ENCODE data around the gene GRID1.

Gene GRID1

GRCh38 chr10:86136934-86137333 is 229.7 kb downstream of the GRID1 start:
- no peak for TF ChIP-seq SPI1 (IDR thresholded peaks at IDR 0.05; ENCODE audit: low read depth, low read length)
- no peak for TF ChIP-seq POLR2A (IDR thresholded peaks at IDR 0.05; ENCODE audit: low read depth, low read length)
- TF ChIP-seq POLR2AphosphoS5 (IDR thresholded peaks at IDR 0.05; ENCODE audit: low read depth, low read length), result no peak
- no peak for TF ChIP-seq POU2F2 (IDR thresholded peaks at IDR 0.05; ENCODE audit: low read depth, low read length)
- no peak for TF ChIP-seq TAF1 (IDR thresholded peaks at IDR 0.05; ENCODE audit: low read depth, low read length)
- no peak for TF ChIP-seq PAX5 (IDR thresholded peaks at IDR 0.05; ENCODE audit: insufficient read depth, low read length, severe bottlenecking)
- no peak for FAIRE-seq
- no peak for DNase-seq (ENCODE audit: insufficient read length, low spot score)

- FAIRE-seq, result no peak
- DNase-seq (ENCODE audit: insufficient read length, low spot score), result no peak
- TF ChIP-seq POU2F2 (IDR thresholded peaks at IDR 0.05; ENCODE audit: low read depth, low read length), result no peak
- TF ChIP-seq POLR2A (IDR thresholded peaks at IDR 0.05; ENCODE audit: low read depth, low read length), result no peak
- no peak for TF ChIP-seq POLR2AphosphoS5 (IDR thresholded peaks at IDR 0.05; ENCODE audit: low read depth, low read length)
- TF ChIP-seq TAF1 (IDR thresholded peaks at IDR 0.05; ENCODE audit: low read depth, low read length), result no peak
- no peak for TF ChIP-seq PAX5 (IDR thresholded peaks at IDR 0.05; ENCODE audit: insufficient read depth, low read length, severe bottlenecking)
- TF ChIP-seq SPI1 (IDR thresholded peaks at IDR 0.05; ENCODE audit: low read depth, low read length), result no peak
These were observed 231.4 kb downstream of the GRID1 start for GRCh38 chr10:86135191-86135590.

DNA sequence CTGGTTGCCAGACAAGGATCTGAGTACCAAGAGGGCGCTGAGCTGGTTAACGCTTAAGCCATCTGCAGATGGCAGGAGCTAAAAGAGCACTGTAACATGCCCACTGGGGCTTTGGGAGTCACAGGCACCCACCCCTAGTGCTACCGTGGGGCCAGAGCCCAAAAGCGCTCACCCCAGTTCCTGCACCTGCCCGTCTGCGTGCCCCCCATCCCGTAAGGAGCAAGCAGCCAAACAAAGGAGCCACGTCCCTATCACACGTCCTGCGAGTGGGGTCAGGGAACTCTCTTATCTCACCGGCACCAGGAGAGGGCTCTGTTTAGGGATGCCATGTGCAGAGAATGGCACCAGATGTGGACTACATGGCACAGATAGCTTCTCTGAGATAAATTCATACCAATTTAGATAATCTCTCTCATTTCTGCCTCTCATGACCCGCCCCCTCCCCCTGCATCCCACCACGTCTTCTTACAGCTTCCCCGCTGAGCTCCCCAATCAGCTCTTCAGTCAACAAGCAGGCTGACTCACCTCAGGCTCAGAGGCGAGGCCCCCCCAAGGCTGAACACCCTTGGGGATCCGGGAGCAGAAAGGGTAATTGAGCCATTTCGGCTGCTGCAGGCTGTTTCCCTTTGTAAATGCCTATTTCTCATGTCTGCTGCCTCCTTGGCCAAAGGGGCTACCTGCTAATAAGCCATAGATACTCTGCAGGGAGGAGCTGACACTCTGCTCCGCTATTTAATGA is 235.7 kb downstream of the GRID1 start:
- DNase-seq (ENCODE audit: insufficient read length, low spot score), result no peak
- no peak for TF ChIP-seq SPI1 (IDR thresholded peaks at IDR 0.05; ENCODE audit: low read depth, low read length)
- TF ChIP-seq POLR2A (IDR thresholded peaks at IDR 0.05; ENCODE audit: low read depth, low read length), result no peak
- no peak for TF ChIP-seq POLR2AphosphoS5 (IDR thresholded peaks at IDR 0.05; ENCODE audit: low read depth, low read length)
- no peak for TF ChIP-seq POU2F2 (IDR thresholded peaks at IDR 0.05; ENCODE audit: low read depth, low read length)
- no peak for TF ChIP-seq TAF1 (IDR thresholded peaks at IDR 0.05; ENCODE audit: low read depth, low read length)
- no peak for TF ChIP-seq PAX5 (IDR thresholded peaks at IDR 0.05; ENCODE audit: insufficient read depth, low read length, severe bottlenecking)
- FAIRE-seq, result no peak

GRCh38 chr10:86130041-86130440 is 236.6 kb downstream of the GRID1 start:
- no peak for FAIRE-seq
- TF ChIP-seq SPI1 (IDR thresholded peaks at IDR 0.05; ENCODE audit: low read depth, low read length) (no peak), TAF1 (IDR thresholded peaks at IDR 0.05; ENCODE audit: low read depth, low read length) (no peak), POU2F2 (IDR thresholded peaks at IDR 0.05; ENCODE audit: low read depth, low read length) (no peak), PAX5 (IDR thresholded peaks at IDR 0.05; ENCODE audit: insufficient read depth, low read length, severe bottlenecking) (no peak), POLR2A (IDR thresholded peaks at IDR 0.05; ENCODE audit: low read depth, low read length) (no peak), POLR2AphosphoS5 (IDR thresholded peaks at IDR 0.05; ENCODE audit: low read depth, low read length) (no peak)
- DNase-seq (ENCODE audit: insufficient read length, low spot score), result no peak

DNA sequence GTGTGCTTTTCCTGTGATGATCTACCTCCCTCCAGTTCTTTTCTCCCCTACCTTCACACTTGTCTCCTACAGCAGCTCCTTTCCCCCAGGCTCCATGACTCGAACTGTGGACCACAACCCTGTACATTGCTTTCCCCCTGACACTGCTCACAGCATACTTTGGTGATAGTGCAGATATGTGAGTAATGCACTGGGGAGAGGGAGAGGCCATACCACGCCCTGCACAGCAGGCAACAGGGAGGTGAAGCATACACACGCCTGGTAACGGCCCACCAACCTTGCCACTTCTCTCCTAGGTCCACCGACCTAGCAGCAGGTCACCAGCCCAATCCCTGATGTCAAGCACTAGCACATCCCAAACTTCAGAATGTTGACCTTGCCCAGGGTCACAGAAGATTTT is 238.2 kb downstream of the GRID1 start:
- DNase-seq (ENCODE audit: insufficient read length, low spot score) (no peak), FAIRE-seq (no peak)
- no peak for TF ChIP-seq POU2F2 (IDR thresholded peaks at IDR 0.05; ENCODE audit: low read depth, low read length)

DNA sequence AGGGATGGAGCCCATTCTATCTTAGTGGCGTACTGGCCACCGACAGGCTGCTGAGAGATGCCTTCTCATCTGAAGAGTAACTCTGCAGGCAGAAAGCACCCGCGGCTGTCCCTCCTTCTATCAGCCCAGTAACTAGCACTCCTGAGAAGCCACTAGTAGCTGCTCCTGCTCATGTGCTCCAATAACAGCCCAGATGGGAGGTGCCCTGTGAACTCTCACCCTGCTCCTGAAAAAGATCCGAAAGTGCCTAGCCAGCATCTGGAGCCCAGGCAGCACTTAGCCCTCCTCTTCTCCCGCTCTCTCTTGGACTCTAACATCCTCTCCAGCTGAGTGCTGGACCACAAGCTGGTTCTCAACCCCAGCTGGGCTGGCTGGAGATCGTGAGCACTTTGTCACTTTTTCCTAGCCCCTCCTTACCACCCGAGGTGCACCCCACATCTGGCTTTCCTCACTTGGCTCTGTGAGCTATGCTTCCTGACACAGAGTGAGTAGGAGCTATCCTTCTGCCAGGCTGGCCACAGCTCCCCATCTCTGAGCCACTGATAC is 239.2 kb downstream of the GRID1 start:
- no peak for TF ChIP-seq TAF1 (IDR thresholded peaks at IDR 0.05; ENCODE audit: low read depth, low read length)
- TF ChIP-seq PAX5 (IDR thresholded peaks at IDR 0.05; ENCODE audit: insufficient read depth, low read length, severe bottlenecking), result no peak
- TF ChIP-seq POU2F2 (IDR thresholded peaks at IDR 0.05; ENCODE audit: low read depth, low read length), result no peak
- FAIRE-seq, result no peak
- no peak for DNase-seq (ENCODE audit: insufficient read length, low spot score)

- no peak for DNase-seq (ENCODE audit: insufficient read length, low spot score)
- FAIRE-seq, result no peak
- TF ChIP-seq PAX5 (IDR thresholded peaks at IDR 0.05; ENCODE audit: insufficient read depth, low read length, severe bottlenecking) (no peak), POU2F2 (IDR thresholded peaks at IDR 0.05; ENCODE audit: low read depth, low read length) (no peak), POLR2AphosphoS5 (IDR thresholded peaks at IDR 0.05; ENCODE audit: low read depth, low read length) (no peak), SPI1 (IDR thresholded peaks at IDR 0.05; ENCODE audit: low read depth, low read length) (no peak), TAF1 (IDR thresholded peaks at IDR 0.05; ENCODE audit: low read depth, low read length) (no peak), POLR2A (IDR thresholded peaks at IDR 0.05; ENCODE audit: low read depth, low read length) (no peak)
These were observed 241.9 kb downstream of the GRID1 start for GRCh38 chr10:86124734-86125133.

- FAIRE-seq, result no peak
- DNase-seq (ENCODE audit: insufficient read length, low spot score), result no peak
- TF ChIP-seq POLR2AphosphoS5 (IDR thresholded peaks at IDR 0.05; ENCODE audit: low read depth, low read length) (no peak), POU2F2 (IDR thresholded peaks at IDR 0.05; ENCODE audit: low read depth, low read length) (no peak), PAX5 (IDR thresholded peaks at IDR 0.05; ENCODE audit: insufficient read depth, low read length, severe bottlenecking) (no peak), TAF1 (IDR thresholded peaks at IDR 0.05; ENCODE audit: low read depth, low read length) (no peak), POLR2A (IDR thresholded peaks at IDR 0.05; ENCODE audit: low read depth, low read length) (no peak), SPI1 (IDR thresholded peaks at IDR 0.05; ENCODE audit: low read depth, low read length) (no peak)
These were observed 242.9 kb downstream of the GRID1 start for GRCh38 chr10:86123715-86124114.

DNA sequence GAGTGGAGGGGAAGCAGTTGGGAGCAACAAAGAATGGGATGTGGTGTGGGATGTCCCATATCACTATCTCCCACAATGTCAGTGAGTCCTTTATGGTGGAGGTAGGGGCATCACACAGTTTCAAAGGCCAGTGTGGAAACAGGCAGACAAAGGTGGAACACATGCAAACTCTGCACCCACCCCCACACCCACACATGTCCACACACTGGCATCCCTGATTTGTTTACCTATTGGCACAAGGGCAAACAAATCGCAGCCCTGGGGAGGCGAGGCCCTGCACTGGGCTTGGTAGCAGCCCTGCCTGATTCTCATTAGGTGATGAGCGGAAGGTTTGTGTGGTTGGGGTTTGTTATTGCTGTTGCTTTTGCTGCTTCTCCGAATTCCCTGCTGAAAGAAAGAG is 243.3 kb downstream of the GRID1 start:
- TF ChIP-seq POLR2AphosphoS5 (IDR thresholded peaks at IDR 0.05; ENCODE audit: low read depth, low read length), result no peak
- TF ChIP-seq PAX5 (IDR thresholded peaks at IDR 0.05; ENCODE audit: insufficient read depth, low read length, severe bottlenecking), result no peak
- no peak for TF ChIP-seq POLR2A (IDR thresholded peaks at IDR 0.05; ENCODE audit: low read depth, low read length)
- TF ChIP-seq SPI1 (IDR thresholded peaks at IDR 0.05; ENCODE audit: low read depth, low read length), result no peak
- TF ChIP-seq TAF1 (IDR thresholded peaks at IDR 0.05; ENCODE audit: low read depth, low read length), result no peak
- TF ChIP-seq POU2F2 (IDR thresholded peaks at IDR 0.05; ENCODE audit: low read depth, low read length), result no peak
- FAIRE-seq, result no peak

DNA sequence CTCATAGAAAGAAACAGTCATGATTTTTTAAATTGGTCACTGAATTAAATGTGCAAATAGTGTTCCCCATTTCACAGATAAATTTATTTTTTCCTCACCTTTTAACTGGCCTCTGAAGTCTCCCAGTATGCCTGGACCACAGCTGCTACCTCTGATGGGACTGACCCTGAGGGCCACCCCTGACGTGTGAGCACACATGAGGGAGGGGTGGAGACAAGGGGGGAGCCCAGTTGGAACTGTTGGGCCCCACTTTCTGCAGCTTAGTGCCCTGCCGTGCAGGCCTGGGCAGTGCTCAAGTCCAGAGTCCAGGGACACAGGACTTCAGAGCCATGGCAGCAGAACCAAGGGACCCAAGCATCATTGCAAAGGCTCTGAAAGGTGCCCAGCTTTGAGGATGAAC is 243.9 kb downstream of the GRID1 start:
- DNase-seq (ENCODE audit: insufficient read length, low spot score), result no peak
- TF ChIP-seq TAF1 (IDR thresholded peaks at IDR 0.05; ENCODE audit: low read depth, low read length) (no peak), POLR2A (IDR thresholded peaks at IDR 0.05; ENCODE audit: low read depth, low read length) (no peak), POLR2AphosphoS5 (IDR thresholded peaks at IDR 0.05; ENCODE audit: low read depth, low read length) (no peak), PAX5 (IDR thresholded peaks at IDR 0.05; ENCODE audit: insufficient read depth, low read length, severe bottlenecking) (no peak), SPI1 (IDR thresholded peaks at IDR 0.05; ENCODE audit: low read depth, low read length) (no peak), POU2F2 (IDR thresholded peaks at IDR 0.05; ENCODE audit: low read depth, low read length) (no peak)
- no peak for FAIRE-seq

More for the DNA sequence above, 243.3 kb downstream of the GRID1 start:
- DNase-seq (ENCODE audit: insufficient read length, low spot score), result no peak

All from GM12891 (cell line).